NCI-H2227 (cell line): ENCODE data around the gene TRAF3IP1.

Experiments
- DNase-seq: peaks from one replicate; lab custom pipeline; 2025; ENCODE audit not compliant: unreplicated experiment; lab: John Stamatoyannopoulos, UW

Gene TRAF3IP1

DNA sequence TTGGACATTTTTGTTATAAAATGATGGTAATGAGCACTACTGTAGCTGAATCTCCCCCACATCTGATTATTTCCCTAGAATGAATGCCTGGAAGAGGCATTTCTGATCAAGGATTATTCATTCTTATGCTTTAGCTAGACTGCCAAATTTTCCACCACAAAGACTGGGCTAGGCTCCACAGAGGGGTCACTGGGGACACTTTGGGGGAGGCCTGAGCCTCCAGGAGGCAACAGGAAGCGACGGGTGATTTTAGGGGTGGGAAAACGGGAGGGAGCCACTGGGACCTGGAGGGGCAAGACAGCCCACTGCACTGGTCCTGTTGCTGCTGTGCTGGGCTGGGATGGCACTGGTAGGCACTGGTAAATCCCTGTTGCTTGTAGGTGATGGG, 104.0 kb downstream of the TRAF3IP1 start:
- DNase-seq = no peak

DNA sequence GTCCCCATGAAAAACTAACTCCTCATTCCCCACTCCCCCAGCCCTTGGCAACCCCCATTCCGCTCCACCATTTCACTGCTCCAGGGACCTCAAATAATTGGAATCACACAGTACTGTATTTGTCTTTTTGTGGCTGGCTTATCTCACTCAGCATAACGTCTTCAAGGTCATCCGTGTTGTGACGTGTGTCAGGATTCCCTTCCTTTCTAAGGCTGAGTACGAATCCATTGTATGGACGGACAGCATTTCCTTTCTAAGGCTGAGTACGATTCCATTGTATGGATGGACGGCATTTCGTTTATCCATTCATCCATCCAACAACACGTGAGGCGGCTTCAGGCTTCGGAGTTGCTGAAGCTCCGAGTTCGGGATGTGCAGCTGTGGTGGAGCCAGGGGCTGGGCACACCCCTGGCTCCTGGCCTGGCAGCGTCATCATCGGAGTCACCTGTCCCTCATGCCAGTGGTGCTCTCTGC, 105.2 kb downstream of the TRAF3IP1 start:
- DNase-seq = peak; percentile 46

DNA sequence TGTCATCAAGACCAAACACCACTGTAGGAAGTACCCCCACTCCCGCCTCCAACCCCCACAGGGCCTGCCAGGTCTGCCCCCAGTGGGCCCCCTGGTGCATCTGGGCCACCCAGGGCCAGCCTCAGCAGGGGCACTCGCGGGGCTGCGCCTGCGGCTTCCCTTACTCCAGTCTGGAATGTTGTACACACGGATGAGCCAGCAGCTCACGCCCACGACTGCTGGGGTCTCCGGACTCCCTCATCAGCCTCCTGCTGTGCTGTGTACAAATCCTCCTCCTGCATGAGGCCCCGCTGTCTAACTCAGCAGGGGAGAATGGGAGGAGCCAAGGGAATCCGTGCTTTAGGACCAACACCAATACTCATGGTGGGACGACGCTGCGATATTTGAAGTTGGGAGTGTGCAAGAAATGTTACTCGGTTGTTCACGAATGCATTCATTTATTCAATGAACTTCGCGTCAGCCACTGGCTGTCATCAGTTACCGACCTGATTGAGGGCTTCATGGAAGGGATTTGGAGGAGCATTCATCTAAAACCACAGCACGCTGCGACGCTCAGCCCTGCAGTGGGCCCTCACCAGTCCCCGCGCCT, 105.8 kb downstream of the TRAF3IP1 start:
- DNase-seq = peak; percentile 61

- DNase-seq = peak; percentile 94
These were observed 106.5 kb downstream of the TRAF3IP1 start, which contains the start of gene ASB1 for GRCh38 chr2:238426568-238427434. TSS of gene ASB1 (plus strand) at chr2:238426927. CDS start at chr2:238427071, 144 bp downstream.

DNA sequence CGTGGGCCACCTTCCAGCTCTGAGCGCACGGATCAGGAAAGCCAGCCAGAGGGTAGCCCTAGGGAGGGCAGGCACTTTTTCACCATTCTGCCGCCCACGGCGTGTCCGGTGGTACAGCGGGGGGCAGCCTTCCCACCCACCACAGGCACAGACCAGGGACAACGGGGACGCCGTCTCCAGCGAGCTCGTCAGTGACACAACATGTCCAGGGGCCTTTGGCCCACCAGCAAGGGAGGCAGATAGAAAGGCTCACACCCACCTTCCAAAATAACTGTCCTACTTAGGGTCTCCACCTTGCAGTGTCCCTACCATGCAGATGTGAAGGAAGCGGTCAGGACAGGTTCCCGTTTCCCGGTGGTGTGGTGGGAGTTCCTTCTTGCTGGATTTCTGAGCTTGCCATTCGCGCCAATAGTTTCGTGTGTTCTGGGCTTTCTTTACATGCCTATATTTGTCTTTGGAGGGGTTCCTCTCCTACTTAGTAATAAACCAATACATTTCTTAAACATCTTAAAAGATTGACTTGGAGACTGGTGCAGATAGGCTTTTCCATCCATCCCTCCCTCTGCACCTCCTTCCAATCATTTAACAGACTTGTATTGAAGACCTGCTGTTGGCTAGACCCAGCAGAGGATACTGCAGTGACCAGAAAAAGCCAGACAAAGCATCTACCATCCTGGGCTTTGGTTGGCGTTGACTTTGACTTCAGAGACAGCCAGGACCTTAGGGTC, 107.3 kb downstream of the TRAF3IP1 start:
- peak; percentile 22 for DNase-seq

DNA sequence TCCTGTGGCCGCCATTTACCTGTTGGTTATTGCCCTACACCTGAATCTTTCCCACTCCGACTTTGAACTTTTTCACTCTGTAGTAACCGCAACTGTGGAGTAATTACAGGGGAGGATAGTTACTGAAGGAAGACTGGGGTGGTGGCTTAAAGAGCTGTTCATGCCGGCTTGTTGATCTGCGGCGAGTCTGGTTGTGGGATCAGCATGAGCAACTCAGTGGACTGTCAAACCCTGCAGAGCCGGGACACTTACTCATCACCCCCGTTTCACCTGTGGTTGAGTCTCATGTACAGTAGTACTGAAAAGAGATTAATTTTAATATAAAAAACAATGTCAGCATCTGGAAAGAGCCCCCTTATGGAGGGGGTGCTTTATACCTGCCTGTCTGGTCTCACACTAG, 108.5 kb downstream of the TRAF3IP1 start:
- DNase-seq = no peak

- no peak for DNase-seq
These were observed 110.5 kb downstream of the TRAF3IP1 start for GRCh38 chr2:238430781-238431180.

DNA sequence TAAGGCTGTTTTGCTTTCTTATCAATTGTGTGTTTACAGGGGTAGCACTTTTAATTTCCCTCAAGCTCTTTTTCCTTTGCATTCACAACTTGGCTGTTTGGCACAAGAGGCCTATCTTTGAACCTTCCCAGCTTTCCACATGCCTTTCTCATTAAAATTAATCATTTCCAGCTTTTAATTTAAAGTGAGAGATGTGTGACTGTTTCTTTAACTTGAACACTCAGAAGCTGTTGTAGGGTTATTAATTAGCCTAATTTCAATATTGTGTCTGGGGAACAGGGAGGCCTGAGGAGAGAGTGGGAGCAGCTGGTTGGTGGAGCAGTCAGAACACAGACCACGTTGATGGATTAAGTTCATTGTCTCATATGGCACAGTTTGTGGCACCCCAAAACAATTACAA, 111.1 kb downstream of the TRAF3IP1 start:
- no peak for DNase-seq

GRCh38 chr2:238433300-238433915, 113.1 kb downstream of the TRAF3IP1 start:
- no peak for DNase-seq

- no peak for DNase-seq
These were observed 113.9 kb downstream of the TRAF3IP1 start for GRCh38 chr2:238433941-238434845.

GRCh38 chr2:238434846-238435751, 114.8 kb downstream of the TRAF3IP1 start:
- no peak for DNase-seq

DNA sequence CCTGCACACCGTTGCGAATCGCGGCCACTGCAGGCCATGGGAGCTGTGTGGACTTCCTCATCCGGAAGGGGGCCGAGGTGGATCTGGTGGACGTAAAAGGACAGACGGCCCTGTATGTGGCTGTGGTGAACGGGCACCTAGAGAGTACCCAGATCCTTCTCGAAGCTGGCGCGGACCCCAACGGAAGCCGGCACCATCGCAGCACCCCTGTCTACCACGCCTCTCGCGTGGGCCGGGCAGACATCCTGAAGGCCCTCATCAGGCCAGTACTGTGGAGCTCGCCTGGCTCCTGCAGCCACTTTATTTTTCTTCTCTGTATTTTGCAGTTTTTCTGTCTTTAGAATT, 115.4 kb downstream of the TRAF3IP1 start:
- DNase-seq = no peak

GRCh38 chr2:238438856-238439849, 118.8 kb downstream of the TRAF3IP1 start:
- DNase-seq = no peak

DNA sequence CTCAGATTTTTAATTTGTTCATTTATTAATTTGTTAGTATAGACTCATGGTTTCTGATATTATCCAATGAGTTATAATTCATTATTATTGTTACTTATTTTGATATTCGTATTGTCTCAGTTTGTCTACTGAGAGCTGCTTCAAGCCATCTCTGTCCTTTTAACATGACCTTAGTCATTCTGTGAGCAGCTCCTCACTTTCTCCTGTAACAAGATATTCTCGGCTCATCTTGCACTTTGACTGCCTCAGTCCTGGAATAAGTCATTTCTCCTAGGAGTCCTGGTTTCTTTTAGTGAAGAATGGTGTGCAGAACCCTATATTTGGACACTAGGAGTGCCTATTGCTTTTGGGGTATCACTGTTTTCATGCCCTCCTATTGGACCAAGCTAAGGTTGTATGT, 119.6 kb downstream of the TRAF3IP1 start:
- DNase-seq = no peak

DNA sequence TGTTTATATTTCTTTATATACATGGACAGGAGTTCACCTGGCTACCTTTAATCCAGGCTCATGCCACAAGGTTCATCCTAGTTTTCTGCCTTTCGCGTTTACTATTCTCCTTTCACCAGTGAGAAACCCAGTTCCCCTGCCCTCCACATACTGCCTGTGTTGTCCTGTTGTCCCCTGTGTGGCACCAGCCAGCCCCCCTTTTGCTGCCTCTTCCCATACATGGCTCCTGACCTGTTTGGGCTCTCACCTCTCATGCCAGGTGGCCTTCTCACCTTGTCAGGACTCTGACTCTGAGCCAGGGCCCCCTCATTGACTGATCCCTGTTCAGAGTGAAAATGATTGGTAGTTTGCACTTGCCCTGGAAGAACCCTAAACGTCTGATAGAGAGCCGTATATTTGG, 120.0 kb downstream of the TRAF3IP1 start:
- DNase-seq = no peak

- DNase-seq = no peak
These were observed 120.4 kb downstream of the TRAF3IP1 start for GRCh38 chr2:238440767-238441166.

GRCh38 chr2:238441262-238442114, 121.2 kb downstream of the TRAF3IP1 start:
- peak; percentile 25 for DNase-seq
